ENCODE data around the gene KCNH8.

Gene KCNH8

DNA sequence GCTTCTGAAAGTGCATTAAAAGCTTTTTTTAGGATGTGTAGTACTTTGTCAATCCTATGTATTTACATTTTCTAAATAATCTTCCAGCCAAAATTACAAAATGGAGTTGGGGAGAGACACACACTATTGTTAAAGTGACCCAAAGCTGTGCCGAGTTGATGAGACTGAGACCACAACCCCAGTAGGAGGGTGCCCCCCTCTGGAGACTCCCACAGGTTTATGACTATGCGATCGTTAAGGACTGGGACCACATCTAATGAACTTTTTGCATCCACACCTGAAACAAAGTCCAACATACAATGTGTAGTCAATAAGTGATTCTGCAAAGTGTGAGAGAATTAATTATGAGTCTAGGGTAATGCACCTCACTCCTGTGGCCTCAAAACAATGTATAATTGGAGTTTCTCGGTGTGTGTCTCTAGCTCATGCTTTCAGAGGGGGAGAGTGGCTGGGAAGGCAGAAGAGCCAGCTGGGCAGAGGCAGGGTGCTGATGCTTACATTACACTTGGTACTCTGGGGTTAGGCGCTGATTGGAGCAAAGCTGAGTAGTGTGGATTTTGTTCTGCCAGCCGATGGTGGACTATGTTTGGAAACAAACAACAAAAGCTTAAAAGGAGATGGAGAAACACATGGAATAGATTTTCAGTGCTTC, 102.8 kb downstream of the KCNH8 start:
- DNase-seq (ENCODE audit: low spot score) = no peak

DNA sequence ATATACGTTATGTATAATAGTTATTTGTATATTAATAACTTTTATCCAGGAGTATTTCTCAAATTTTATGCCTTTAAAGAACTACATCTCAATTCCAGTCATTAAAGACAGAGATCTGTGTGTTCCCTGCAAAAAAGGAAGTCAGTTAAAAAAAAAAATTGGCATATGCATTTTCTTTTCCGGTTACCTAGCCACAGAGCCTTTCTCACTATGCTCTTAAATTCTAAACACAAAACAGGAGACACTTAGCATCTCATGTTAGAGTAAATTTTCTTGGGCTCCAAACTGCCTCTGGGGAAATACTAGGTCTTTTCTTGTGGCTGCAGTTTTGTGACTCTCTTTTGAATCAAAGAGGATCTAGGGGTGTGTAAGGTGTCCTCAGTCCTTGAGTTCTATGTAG, 105.9 kb downstream of the KCNH8 start:
- no peak for DNase-seq (ENCODE audit: low spot score)

DNA sequence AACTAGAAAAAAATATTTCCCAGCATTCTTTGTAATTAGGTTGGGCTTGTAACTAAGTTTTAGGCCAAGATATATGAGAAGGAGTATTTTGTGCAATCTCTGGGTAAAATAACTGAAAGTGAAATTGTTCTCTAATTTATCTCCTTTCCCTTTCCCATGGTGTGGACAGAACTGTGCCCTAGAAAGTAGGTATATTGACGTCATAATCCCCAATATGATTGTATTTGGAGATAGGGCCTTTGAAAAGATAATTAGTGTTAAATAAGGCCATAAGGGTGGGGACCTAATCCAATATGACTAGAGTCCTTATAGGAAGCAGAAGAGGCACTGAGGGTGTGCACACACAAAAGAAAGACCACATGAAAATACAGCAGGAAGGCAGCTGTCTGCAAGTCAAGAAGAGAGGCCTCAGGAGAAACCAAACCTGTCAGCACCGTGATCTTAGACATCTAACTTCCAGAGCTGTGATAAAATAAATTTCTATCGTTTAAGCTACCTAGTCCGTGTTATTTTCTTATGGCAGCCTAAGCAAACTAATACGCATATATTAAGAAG, 106.6 kb downstream of the KCNH8 start:
- no peak for DNase-seq (ENCODE audit: low spot score)

DNA sequence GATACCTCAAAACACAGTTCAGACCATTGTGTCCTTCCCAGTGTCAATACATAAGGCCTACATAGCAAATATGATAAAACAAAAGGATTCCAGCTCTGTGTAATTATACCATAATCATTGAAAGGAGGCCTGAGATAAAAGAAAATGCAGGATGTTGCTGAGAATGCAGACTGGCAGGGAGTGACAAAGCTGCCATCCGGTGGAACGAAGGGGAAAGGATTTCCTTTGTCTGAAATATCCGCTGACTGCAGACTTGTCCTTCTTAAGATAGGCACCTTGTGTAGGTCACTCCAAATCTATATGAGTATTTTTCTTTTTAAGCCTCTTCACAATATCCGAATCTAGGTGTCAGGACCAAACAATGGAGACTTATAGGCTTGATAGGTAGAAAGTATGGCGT, 108.0 kb downstream of the KCNH8 start:
- no peak for DNase-seq (ENCODE audit: low spot score)

DNA sequence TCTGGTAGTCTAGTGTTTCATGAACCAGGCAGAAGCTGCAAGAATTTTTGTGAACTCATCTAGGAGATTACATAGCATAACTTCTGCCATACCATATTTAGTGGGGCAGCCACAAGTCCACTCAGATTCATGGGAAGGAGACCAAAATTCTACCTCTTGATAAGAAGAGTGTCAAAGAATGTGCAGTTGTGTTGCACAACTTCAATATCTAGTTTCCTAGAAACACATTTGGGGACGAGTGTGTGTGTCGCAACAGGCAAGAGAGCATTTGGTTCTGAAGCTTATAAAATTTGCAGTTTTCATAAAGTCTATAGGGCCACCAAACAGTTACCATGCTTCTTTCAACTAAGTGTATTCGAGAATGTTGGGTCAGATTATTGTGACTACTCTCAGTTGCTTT, 115.3 kb downstream of the KCNH8 start:
- no peak for DNase-seq (ENCODE audit: low spot score)

DNA sequence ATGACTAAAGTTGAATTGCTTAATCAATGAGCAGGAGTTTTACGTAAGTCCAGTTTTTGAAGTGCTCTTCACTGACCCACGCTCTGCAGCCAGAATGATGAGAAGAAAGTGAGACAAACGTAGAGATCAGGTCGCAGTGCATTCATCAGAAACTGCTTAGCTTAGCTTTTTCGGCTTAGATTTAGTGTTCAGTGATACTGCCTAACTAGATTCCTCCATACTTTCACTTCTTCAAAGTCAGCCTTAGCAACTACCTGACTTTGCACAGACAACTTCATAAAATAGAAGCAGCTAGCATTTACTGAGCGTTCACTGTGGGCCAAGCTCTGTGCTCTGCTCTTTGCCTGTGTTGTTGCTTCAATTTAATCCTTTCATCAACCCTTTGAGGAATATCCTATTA, 116.1 kb downstream of the KCNH8 start:
- no peak for DNase-seq (ENCODE audit: low spot score)

DNA sequence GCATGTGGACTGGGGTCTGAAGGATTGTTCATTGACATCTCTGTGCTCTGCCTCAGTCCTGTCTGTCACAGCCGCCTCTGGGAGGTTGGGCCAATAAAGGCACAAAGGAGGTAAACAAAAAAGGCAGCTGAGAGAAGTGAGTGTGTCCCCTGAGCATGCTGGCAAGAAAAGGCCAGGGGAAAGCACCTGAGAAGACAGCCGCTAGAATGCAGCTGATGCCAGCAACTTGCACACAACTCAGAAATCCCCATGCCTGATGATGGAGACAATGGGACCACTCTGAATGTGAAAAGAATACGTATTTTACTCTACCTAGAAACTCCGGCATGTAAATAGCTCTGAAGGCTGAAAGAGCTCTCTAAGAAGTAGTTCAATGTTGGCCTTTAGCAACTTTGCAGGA, 118.7 kb downstream of the KCNH8 start:
- no peak for DNase-seq (ENCODE audit: low spot score)

DNA sequence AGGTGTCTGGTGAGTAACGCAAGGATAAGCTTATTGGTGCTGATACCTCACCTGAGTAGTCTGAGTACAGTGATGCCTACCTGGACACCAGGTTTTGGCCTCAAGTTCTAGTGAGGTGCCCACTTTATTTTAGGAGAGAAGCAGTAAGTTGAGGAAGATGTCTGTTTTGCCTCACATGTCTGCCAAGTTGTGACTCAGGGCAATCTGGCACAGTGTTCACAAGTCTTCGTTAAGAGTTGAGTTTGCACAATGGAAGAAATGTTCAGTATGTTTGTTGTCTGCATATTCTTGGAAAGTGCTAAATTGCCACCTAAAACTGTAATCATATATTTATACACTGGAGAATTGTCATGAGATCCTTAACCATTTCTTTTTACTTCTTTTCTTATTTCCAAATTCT, 122.2 kb downstream of the KCNH8 start:
- DNase-seq (ENCODE audit: low spot score) = no peak

DNA sequence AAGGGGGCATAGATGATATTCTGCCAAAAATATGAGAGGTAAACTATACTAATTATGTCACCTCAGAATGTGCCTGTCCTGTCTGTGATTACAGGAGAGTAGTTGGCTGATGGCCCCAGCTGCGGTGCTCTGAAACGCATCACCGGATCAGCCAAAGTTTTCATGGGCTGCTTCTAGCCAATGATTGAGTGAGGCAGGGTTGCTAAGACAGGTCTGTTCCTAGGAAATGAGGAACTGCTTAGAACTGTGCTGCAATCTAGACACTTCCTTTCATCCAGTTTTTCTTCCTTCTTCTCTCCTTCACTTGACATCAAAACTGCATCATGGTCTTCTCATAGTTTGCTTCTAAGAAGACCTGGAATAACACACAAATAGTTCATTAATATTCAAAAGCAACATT, 124.0 kb downstream of the KCNH8 start:
- DNase-seq (ENCODE audit: low spot score) = no peak

DNA sequence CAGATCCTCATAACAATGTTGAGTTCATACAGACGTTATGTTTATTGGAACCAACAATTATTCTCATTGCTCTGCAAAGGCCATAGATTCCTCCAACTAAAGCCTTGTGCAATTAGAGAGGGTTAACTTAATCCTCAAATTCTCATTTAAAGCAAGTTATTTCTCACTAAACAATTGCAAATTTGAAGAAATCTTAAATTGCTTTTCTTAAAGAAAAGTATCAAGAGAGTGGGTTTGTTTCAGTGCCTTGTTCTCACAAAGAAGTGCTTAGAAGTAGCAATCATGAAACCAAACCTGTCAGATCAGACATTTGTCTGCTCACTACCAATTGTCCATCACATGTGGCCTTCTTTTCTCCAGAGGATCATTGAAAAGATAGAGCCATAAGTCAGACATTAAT, 124.8 kb downstream of the KCNH8 start:
- no peak for DNase-seq (ENCODE audit: low spot score)

DNA sequence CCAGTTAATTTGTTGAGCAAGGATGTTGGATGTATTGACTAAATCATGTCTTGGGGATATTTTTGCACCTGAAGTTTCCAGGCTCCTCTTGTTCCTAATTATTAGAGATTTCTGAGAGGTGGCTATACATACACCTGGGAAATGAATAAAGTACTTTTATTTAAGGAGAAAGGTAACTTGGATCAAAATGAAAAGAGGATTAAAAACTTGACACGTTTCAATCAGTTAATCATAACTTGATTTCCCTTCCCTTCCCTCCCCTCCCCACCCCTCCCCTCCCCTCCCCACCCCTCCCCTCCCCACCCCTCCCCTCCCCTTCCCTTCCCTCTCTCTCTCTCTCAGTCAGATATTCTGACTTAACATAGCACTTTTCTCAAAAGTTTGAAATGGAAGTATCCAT, 126.3 kb downstream of the KCNH8 start:
- no peak for DNase-seq (ENCODE audit: low spot score)

DNA sequence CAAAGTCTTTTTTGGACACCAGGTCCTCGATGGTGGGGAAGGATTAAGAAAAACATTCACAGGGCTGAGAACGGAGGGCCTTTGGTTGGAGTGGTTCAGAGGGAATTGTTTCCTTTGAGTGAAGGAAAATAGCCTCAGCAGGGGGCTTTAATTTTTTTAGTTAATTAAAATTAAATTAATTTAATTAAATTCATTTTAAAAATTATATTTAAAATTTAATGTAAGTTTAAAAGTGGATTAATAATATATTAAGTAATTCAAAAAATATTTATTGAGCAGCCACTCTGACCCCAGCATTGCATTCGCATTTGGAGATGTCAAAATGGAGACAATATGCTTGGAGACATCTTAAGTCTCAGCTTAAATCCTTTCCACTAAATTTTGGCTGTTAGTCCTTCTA, 136.7 kb downstream of the KCNH8 start:
- no peak for DNase-seq (ENCODE audit: low spot score)

DNA sequence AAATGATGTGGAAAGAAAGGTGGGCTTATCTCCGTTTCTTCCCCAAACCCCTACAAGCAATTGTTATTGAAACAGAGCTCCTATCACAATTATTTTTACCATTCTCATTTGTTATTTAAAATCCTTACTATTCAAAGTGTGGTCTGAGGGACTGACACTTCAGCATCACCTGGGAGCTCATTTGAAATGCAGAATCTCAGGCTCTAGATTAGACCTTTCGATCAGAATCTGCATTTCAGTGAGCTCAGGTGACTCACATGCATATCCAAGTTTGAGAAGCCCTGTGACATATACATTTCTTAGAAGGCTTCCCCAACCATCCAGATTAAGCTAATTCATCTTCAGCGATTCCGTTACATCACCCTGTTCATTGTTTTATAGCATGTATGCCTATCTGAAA, 145.0 kb downstream of the KCNH8 start:
- DNase-seq (ENCODE audit: low spot score) = no peak

DNA sequence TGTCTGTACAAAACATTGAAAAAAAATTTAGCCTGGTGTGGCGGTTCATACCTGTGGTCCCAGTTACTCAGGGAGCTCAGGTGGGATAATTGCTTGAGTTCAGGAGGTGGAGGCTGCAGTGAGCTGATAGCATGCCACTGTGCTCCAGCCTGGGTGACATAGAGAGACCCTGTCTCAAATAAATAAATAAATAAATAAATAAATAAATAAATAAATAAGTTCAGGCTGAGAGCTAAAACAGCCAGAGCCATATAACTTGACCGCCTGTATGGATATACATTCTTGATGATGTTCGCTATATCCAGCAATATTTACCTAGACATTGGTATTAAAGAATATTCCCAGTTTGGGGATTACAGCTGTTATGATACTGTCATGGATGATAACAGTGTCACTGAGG, 146.9 kb downstream of the KCNH8 start:
- no peak for DNase-seq (ENCODE audit: low spot score)

DNA sequence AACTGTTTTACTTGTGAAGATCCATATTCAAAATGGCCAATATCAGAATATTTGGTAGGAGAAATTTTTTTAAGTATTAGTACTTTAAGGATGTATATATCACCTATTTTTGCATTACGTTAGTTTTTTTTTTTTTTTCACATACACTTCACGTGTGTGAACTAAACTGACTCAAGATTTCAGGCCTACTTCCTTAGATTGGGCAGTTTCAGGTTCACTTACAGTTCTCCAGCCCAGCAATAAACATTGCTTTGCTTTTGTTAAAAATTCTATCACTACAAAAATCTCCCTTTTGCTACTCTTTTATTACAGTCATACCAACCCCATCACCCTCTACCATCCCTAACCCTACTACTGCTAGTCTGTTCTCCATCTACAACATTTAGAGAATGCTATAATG, 183.6 kb downstream of the KCNH8 start:
- DNase-seq (ENCODE audit: low spot score) = no peak

DNA sequence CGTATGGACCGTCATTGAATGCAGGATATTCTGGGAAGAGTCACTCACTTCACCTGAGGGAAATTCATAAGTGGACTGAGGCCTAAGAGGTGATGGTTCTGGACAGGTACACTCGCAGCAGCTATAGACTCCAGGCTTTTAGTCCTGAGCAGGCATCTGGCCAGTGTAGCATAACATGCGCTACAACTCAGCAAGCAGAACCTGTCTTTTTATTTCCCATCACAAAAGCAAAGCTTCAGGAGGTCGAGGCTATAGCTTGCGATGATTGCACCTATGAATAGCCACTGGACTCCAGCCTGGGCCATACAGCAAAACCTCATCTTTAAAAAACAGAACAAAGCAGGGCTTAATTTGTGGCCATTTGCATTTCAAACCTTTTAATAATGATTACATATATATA, 185.8 kb downstream of the KCNH8 start:
- no peak for DNase-seq (ENCODE audit: low spot score)

DNA sequence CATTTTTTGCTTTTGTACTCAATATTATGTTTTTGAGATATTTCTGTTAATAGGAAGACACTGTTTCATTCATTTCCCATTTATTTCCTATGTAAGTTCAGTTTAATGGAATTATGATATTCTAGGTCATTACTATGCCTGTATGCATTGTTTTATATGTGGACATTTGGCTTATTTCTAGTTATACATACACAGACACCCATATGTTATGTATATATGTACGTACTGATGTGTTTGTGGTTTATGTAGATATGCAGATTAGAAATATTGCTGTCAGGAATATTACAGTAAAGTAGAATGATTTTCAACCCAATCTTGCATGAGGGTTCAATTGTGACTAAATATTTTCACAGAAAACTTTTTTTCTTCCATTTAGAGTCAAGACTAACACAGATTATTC, 190.5 kb downstream of the KCNH8 start:
- DNase-seq (ENCODE audit: low spot score) = no peak

DNA sequence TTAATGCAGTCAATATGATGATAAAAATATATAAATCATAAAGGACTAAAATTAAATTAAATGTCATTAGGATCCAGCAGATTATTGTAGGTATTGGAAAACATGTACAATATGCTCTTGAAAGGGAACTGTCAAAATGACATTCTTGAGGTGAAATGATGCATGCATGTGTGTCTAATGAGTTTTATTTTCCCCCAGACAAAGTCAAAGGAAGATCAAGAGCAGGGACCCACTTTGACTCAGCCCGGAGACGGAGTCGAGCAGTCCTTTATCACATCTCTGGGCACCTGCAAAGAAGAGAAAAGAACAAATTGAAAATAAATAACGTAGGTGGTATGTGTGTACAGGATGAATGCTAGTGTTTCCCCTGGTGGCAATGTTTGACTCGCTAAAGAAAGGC, 194.1 kb downstream of the KCNH8 start:
- DNase-seq (ENCODE audit: low spot score) = no peak

DNA sequence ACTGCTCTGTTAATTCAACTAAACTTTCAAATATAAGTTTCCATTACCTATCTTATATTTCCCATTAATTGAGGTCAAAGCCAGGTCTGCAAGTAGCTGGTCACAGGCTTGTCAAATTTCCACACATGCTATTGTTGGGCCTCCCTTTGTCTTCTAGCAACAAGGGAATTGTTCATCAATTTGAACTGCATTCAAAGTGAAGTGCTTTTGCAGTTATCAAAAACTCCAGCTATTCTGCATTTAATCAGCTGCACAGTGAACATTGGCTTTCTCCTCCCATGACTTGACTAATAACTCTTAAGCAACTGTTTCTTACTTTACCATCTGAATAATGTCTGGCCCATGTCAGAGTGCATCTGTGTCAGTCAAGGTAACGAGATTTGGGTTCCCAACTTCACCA, 198.4 kb downstream of the KCNH8 start:
- no peak for DNase-seq (ENCODE audit: low spot score)

DNA sequence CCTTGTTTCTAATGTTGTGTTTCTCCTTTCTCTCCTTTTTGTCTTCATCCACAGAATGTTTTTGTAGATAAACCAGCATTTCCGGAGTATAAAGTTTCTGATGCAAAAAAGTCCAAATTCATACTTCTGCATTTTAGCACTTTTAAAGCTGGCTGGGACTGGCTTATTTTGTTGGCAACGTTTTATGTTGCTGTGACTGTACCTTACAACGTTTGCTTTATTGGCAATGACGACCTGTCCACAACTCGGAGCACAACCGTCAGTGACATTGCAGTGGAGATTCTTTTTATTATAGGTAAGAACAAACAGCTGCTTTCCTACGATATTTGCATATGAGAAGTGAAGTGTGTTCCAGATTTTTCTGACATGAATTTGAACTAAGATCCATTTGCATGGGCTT, 199.4 kb downstream of the KCNH8 start:
- no peak for DNase-seq (ENCODE audit: low spot score)

DNA sequence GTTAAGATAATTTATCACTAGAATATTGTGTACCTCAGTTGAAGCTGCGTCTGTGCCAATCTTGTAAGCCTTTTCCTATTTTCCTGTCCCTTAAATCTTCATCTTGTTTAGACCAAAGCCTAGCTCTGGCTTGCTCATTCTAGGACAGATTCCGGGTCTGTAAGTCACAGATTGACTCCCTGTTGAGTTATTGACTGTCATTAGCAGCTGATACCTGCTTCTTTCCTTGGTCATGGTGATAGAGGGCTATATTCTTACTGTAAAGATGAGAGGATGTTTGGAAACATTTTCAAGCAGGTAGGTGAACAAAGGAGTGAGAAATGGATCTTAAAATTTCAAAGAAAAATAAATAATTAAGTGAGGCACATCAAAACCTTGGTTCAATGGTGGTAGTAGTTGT, 200.2 kb downstream of the KCNH8 start:
- DNase-seq (ENCODE audit: low spot score) = no peak

DNA sequence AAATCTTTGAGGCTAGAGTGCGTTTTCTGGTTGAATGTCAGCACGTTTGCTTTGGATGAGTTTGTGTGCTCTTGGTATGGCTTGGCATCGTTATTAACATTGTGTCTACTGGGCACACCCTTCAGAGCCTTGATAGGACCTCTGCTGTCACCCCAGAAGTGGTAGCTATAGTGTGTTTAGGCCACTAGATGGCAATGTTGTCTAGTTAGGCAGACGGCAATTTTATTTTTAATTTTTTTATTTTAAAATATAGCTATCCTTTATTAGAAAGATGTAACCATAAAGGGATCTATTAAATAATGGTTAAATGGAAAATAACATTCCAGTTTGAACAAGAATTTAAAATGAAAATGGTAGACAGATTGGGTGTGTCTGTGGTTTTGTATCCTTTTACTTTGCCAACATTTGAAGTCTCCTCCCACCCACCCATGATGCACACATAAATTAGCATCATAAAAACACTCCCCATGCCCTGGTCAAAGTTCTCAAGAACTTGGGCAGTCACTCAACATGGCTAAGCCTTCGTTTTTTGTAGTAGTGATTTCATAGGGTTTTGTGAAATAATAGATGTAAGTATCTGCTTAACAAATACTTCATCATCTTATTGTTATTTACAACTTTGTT, 200.7 kb downstream of the KCNH8 start:
- no peak for DNase-seq (ENCODE audit: low spot score)

DNA sequence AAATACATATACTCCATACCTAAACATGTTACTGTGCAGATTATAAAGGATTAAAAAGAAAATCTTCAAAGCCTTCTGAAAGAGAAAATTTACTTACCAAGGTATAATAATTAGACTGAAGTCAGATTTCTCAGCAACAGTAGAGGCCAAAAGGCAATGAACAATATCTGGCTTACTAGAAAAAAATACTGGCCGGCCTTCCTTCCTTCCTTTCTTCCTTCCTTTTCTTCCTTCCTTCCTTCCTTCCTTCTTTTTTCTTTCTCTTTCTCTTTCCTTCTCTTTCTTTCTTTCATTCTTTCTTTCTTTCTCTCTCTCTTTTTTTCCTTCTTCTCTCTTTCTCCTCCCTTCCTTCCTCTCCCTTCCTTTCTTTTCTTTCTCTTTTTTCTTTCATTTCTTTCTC, 209.6 kb downstream of the KCNH8 start:
- DNase-seq (ENCODE audit: low spot score) = no peak

DNA sequence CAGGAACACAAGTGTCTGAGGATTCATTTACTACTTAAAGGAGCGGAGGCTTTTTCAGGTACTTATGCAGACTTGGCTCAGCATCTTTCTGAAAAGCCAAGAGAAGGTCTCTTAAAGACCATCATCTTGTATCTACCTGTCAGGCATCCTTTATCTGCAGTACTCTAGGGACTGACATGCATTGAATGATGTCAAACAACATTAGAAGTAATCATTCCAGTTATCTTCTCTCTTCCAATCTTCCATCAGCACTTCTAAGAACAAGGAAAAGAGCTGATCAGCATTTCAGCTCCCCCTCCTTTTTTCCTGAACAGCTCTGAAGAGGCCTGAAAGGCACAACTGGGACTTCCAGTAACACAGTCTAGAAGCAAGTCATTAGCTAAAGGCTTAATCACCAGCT, 214.8 kb downstream of the KCNH8 start:
- no peak for DNase-seq (ENCODE audit: low spot score)
